ENCODE measurements around the gene KSR1.

Gene KSR1

DNA sequence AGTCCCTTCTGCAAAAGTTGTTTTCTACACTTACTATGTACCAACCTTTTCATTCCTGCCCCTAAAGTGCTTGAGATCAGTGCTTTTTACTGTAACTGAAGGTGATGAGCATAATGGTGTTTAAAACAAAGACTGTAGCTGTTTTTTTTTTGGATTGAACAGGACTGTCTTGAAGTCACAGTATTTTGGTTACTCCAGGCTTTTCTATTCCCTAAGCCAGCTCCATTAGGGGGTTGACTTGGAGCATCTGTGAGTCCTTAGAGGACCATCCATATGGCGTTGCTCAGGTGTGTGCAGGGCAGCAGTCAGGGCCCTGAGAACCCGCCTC lies 145.7 kb downstream of the KSR1 start:
- no peak overlapping the region for H3K4me3 ChIP-seq (ENCODE audit: low read depth, low read length)
- no peak for TF ChIP-seq CTCF (IDR thresholded peaks at IDR 0.05; ENCODE audit: low read depth, low read length)

GRCh38 chr17:27602721-27603420 lies 146.6 kb downstream of the KSR1 start:
- no peak overlapping the region for H3K4me3 ChIP-seq (ENCODE audit: low read depth, low read length)
- peak; percentile 96 for TF ChIP-seq CTCF (IDR thresholded peaks at IDR 0.05; ENCODE audit: low read depth, low read length)

GRCh38 chr17:27603421-27603770 lies 147.1 kb downstream of the KSR1 start:
- no peak overlapping the region for H3K4me3 ChIP-seq (ENCODE audit: low read depth, low read length)
- TF ChIP-seq CTCF (IDR thresholded peaks at IDR 0.05; ENCODE audit: low read depth, low read length), result no peak

DNA sequence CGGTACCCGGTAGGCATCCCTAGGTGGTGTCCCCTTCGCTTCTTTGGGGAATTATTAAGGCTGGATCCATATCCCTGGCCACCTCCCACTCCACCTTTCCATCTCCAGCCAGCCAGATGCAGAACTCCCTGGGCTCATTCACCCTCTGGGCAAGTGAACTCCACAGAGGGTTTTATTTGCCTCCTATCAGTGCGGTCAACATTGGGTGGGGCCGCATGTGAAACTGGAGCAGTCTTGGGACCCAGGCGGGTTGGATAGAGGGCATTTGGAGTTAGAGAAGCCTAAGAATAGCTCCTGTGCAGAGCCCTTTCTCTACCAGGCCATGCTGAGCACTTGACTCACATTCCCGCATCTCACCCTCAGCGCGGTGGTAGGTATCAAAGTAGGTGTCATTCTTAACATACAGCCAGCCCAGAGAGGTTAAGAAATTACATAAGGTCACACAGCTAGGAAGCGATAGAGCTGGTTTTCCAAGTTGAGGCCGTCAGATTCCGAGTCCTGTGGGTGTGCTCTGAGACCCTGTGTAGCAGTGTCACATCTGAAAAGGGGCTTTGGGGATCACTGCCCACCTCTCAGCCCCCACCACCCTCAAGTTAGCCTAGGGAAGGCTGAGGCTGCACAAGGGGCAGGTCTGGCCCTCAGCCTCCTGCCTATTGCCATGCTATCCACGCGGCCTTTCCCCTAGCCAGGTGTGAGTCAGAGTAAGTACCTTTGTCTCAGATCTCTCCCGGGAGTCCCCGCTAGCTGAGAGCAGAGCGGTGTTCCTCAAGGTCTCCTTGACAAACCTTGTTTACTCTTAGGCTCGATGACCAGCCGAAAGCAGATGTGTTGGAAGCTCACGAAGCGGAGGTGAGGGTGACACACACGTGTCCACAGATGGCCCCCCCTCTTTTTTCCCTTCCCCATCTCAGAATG lies 147.9 kb downstream of the KSR1 start:
- no peak overlapping the region for H3K4me3 ChIP-seq (ENCODE audit: low read depth, low read length)
- TF ChIP-seq CTCF (IDR thresholded peaks at IDR 0.05; ENCODE audit: low read depth, low read length), result no peak

GRCh38 chr17:27605409-27605808 lies 149.2 kb downstream of the KSR1 start:
- no peak overlapping the region for H3K4me3 ChIP-seq (ENCODE audit: low read depth, low read length)
- TF ChIP-seq CTCF (IDR thresholded peaks at IDR 0.05; ENCODE audit: low read depth, low read length), result no peak

- H3K4me3 ChIP-seq (ENCODE audit: low read depth, low read length), result no peak overlapping the region
- no peak for TF ChIP-seq CTCF (IDR thresholded peaks at IDR 0.05; ENCODE audit: low read depth, low read length)
These were observed 151.4 kb downstream of the KSR1 start for GRCh38 chr17:27607521-27608091.
